T-helper 2 cell treated with Interferon-gamma antibody and Interleukin-4, amounts not matched to agents 100 ng/mL and 5 ng/mL, for 36 hours (primary cell): ENCODE results near the gene ITGAL. TPM values are rescaled to one million over a fixed set of nuclear protein-coding genes. Genes with fewer than 3 reads are reported as not detected.

Source experiments
- intact Hi-C: fragments of 100-400 bp; cut with micrococcal nuclease; formaldehyde crosslinking; loops from one replicate; pipeline ENCODE4 v1.15.1; 2023
- total RNA-seq: library from RNA; stranded (reverse); gene quantifications from 2 replicates; pipeline ENCODE4 v1.2.3, GENCODE V29; 2022

The ITGAL gene
- total RNA-seq, 1 donor from 2014 or later = 528 TPM

- intact Hi-C loops = no loop called here
Observed at GRCh38 chr16:30561089-30561816, 88.7 kb downstream of the ITGAL start.

GRCh38 chr16:30562021-30562420 lies 89.5 kb downstream of the ITGAL start:
- intact Hi-C loops = no loop called here

DNA sequence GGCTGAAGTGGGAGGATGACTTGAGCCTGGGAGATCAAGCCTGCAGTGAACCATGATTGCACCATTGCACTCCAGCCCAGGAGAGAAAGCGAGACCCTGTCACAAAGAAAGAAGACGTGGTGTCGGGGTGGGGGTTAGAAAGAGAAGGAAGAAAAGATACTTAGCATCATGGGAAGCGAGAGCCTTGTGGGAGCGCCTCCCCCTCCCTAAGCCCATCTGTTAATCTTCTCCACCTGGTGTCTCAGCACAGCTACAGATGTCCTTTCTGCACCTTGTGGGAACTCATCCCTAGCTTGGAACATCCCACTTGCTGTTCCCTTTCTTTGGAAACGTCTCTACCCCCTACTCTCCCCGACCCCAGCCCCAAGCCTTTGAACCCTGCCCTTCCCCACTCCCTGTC lies 93.0 kb downstream of the ITGAL start:
- intact Hi-C loops = loop anchor here (5.0 kb wide), 1 partner anchor 498 kb away; the partner anchor contains the start of gene ALDOA

DNA sequence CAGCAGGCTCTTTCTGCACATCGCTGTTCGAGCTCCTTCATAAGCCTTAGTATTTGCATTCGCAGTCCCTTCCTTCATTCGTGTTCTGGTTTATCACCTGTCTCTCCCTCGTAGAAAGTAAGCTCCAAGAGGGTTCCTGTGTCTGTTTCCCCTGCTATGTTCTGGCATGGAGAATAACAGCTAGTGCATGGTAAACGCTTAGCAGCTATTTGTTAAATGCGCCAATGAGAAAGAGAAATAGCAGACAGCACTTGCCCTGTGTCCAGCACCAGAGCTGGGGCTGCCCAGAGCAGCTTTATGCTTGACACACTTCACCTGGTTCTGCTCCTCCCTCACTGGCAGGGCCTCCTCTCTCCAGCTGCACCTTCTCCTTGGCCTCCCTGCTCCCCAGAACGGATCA lies 93.4 kb downstream of the ITGAL start:
- intact Hi-C loops = loop anchor here (5.0 kb wide), 1 partner anchor 499 kb away; the partner anchor contains the start of gene ALDOA

DNA sequence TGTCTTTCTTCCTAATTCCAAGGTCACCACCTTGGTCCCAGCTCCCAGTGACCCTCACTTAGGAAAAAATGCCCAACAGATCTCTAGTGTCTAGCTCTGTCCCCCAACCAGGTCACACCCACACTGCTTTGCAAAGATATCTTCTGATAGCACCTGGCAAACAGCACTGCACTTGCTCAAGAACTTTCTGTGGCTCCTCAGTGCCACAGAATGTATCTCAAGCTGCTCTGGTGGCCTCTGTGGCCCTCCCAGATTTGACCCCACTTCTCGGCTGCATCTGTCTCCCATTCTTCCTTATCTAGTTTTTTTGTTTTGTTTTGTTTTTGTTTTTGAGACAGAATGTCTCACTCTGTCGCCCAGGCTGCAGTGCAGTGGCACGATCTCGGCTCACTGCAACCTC lies 94.0 kb downstream of the ITGAL start:
- intact Hi-C loops = loop anchor here (5.0 kb wide), 1 partner anchor 499 kb away; the partner anchor contains the start of gene ALDOA

GRCh38 chr16:30567160-30567990 lies 94.8 kb downstream of the ITGAL start:
- intact Hi-C loops = loop anchor here (5.0 kb wide), 1 partner anchor 500 kb away; the partner anchor contains the start of gene ALDOA

DNA sequence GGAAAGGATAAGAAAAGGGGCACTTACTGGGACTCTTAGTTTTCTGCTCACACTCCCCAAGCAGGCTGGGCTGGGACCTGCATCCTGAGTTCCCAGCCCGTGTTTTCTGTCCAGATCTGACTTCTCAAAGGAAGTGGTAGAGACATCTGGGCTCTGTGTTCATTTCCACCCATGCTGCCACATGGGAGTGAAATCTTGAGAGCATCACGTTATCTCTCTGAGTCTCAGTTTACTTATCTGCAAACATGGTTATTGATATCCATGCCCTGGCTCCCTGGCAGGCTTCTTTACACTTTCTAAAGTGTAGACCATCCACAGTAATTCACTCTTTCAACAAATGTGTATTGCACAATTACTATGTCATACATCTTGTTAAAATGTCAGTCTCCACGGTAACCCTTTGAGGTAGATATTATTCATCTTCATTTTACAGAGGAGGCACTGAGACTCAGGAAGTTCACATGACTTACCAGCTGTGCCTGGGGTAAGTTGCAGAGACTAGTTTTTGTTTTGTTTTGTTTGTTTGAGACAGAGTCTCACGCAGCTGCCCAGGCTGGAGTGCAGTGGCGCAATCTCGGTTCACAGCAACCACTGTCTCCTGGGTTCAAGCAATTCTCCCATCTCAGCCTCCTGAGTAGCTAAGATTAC lies 95.6 kb downstream of the ITGAL start:
- intact Hi-C loops = loop anchor here (5.0 kb wide), 1 partner anchor 501 kb away; the partner anchor contains the start of gene ALDOA

- intact Hi-C loops = loop anchor here (5.0 kb wide), 1 partner anchor 502 kb away; the partner anchor contains the start of gene ALDOA
Observed at GRCh38 chr16:30569281-30569680, 96.7 kb downstream of the ITGAL start.

DNA sequence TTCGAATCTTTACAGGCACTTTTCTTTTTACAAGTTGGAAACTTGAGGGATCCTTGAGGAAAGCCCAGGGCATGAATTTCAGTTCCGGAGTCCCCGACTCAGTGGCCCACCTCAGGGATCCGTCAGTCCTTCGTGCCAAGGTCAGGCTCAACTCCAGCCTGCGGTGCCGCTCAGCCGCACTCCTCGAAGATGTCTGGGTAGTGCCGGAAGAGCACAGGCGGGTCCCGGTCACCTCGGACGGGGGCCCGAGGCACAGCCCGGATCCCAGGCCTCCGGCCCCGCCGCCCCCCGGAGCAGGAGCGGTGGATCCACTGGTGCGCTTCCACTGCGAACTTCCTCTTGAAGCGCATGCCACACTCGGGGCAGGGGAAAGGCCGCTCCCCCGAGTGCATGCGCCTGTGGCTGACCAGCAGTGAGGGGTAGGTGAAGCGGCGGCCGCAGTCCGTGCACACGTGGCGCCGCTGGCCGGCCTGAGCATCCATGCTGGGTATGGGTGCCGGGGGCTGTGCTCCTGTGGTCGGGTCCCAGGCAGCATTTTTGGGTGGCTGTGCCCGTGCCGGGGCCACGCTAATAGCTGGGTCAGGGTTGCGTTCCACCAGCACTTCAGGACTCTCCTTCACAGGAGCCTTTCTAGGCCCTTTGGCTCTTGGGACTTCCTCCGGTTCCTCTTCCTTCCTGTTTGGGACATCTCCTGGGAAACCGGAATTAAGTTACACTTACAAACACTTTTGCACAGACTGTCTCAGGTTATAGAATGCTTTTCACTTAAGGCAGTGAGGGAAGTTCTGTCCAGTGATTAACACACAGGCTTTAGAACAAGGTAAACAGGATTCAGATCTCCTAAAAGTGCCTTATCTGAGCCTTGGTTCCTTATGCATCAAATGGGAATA lies 97.4 kb downstream of the ITGAL start:
- intact Hi-C loops = loop anchor here (5.0 kb wide), 2 partner anchors 352 to 503 kb away; partner anchors contain the start of genes ALDOA and FBXL19

GRCh38 chr16:30570636-30571444 lies 98.3 kb downstream of the ITGAL start:
- intact Hi-C loops = loop anchor here (5.0 kb wide), 1 partner anchor 351 kb away; the partner anchor contains the start of gene FBXL19

GRCh38 chr16:30571445-30572322 lies 99.1 kb downstream of the ITGAL start, which contains the start of gene ZNF688:
Gene ZNF688 (minus strand): TSS chr16:30571714. CDS start chr16:30571629, 85 bp downstream.
- intact Hi-C loops = loop anchor here (1.0 to 5.0 kb wide), 7 partner anchors 13 to 351 kb away; partner anchors contain the start of genes FBRS, FBXL19, PRR14 and ZNF764

Other genes with a start within 250 kb of the ITGAL start
- gene NPIPB13, start 224.3 kb upstream of the ITGAL start, total RNA-seq = 15.1 and 23.7 TPM in 2 replicates
- gene CD2BP2, start 117.4 kb upstream of the ITGAL start, total RNA-seq = 70.8 and 75.8 TPM in 2 replicates
- 74.2 and 74.5 TPM in 2 replicates for gene TBC1D10B, start 102.2 kb upstream of the ITGAL start, total RNA-seq
- gene MYL11, start 97.9 kb upstream of the ITGAL start, total RNA-seq = not detected in 2 replicates
- gene SEPTIN1, start 90.2 kb upstream of the ITGAL start, total RNA-seq = 320 and 326 TPM in 2 replicates
- 11.8 and 12.4 TPM in 2 replicates for gene ZNF48, start 77.3 kb upstream of the ITGAL start, total RNA-seq
- 4.6 TPM in 2 replicates for gene ZNF771, start 65.1 kb upstream of the ITGAL start, total RNA-seq
- 87.8 and 93.3 TPM in 2 replicates for gene DCTPP1, start 42.7 kb upstream of the ITGAL start, total RNA-seq
- gene SEPHS2, start 26.9 kb upstream of the ITGAL start, total RNA-seq = 73.9 and 78.5 TPM in 2 replicates
- 5.4 and 5.9 TPM in 2 replicates for gene ZNF768, start 53.8 kb downstream of the ITGAL start, total RNA-seq
- 12.1 and 12.7 TPM in 2 replicates for gene ZNF747, start 62.1 kb downstream of the ITGAL start, total RNA-seq
- 15.3 and 16.4 TPM in 2 replicates for gene ZNF764, start 85.6 kb downstream of the ITGAL start, total RNA-seq
- gene ZNF688, start 99.0 kb downstream of the ITGAL start, total RNA-seq = 13.9 and 16.4 TPM in 2 replicates
- gene ZNF785, start 113.0 kb downstream of the ITGAL start, total RNA-seq = 15.2 and 18.5 TPM in 2 replicates
- 11.6 and 13.5 TPM in 2 replicates for gene ZNF689, start 137.6 kb downstream of the ITGAL start, total RNA-seq
- gene PRR14, start 178.2 kb downstream of the ITGAL start, total RNA-seq = 71.0 and 71.4 TPM in 2 replicates
- gene FBRS, start 185.7 kb downstream of the ITGAL start, total RNA-seq = 77.3 and 81.1 TPM in 2 replicates
- 81.8 and 88.3 TPM in 2 replicates for gene SRCAP, start 226.4 kb downstream of the ITGAL start, total RNA-seq